GM20000 (cell line): ENCODE data around the gene B4GALT3.

Source experiments
- DNase-seq: peaks from one replicate; pipeline ENCODE4 v3.0.0; 2012; ENCODE audit warnings: low spot score
- TF ChIP-seq, protein P1 (sequence below): IDR thresholded peaks from 2 replicates; pipeline ENCODE4 v1.5.1; 2012; ENCODE audit warnings: mild to moderate bottlenecking, control low read depth; ENCODE audit errors: extremely low read depth, missing control alignments

B4GALT3 gene

DNA sequence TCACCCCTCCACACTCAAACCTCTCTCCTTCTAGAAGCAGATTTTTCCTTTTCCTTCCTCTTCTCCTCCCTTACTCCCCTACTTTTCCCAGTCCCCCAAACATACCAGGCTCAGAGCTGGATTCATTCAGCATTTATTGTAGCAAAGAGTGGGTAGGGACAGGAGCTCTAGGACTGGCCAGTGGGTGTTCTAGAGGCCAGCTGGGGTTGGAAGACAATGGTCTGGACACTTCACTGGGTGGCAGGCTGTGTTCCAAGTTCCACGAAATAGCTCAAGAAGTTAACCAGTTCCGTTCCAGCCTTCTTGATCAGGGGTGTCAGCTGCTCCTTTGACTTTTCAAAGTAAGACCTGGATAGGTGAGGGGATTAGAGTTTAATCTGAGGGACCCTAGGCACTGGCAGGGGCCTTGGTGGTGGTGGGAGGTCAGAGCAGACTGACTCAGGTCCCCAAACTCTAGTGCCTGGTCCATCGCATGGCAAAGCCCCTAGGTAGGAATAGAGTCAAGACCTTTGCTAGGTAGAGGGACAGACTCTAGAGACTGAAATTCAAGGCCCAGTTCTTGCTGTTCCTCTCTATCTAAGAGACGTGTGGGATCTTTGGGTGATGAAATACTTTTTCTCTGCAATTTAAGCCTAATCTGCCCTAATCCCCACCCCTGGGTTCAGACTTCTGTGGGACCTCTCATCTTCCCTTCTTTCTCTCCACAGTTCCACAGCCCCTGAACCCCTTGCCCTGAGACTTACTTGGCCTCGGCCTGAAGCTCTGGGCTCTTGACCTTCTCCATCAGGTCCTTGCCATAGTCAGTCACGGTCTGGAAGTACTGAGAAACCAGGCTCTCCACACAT is 45.1 kb upstream of the B4GALT3 start:
- DNase-seq, result no peak
- TF ChIP-seq, protein P1, sequence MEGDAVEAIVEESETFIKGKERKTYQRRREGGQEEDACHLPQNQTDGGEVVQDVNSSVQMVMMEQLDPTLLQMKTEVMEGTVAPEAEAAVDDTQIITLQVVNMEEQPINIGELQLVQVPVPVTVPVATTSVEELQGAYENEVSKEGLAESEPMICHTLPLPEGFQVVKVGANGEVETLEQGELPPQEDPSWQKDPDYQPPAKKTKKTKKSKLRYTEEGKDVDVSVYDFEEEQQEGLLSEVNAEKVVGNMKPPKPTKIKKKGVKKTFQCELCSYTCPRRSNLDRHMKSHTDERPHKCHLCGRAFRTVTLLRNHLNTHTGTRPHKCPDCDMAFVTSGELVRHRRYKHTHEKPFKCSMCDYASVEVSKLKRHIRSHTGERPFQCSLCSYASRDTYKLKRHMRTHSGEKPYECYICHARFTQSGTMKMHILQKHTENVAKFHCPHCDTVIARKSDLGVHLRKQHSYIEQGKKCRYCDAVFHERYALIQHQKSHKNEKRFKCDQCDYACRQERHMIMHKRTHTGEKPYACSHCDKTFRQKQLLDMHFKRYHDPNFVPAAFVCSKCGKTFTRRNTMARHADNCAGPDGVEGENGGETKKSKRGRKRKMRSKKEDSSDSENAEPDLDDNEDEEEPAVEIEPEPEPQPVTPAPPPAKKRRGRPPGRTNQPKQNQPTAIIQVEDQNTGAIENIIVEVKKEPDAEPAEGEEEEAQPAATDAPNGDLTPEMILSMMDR, result no peak

DNA sequence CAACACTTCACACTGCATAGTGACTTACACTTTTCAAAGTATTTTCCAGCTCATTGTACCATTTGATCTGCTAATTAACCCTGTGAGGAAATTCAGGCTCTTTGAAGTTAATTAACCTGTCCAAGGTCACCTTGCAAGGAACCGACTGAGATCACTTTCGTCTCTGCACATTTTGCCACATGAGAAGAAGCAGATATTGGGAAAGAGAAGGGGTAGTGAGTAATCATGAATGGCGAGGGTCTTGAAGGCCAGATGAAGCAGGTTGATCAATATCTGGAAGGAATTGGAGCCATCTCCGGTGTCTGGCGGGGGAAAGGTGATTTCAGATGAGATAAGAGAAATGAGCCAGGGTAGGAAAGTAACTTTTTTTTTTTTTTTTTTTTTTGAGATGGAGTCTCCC is 42.7 kb upstream of the B4GALT3 start:
- DNase-seq, result no peak
- TF ChIP-seq, protein P1, result no peak

GRCh38 chr1:161219078-161219892 is 42.0 kb upstream of the B4GALT3 start:
- TF ChIP-seq, protein P1, result no peak
- DNase-seq, result no peak

- no peak for DNase-seq
- TF ChIP-seq, protein P1, result no peak
These were observed 41.2 kb upstream of the B4GALT3 start for GRCh38 chr1:161218301-161219077.

DNA sequence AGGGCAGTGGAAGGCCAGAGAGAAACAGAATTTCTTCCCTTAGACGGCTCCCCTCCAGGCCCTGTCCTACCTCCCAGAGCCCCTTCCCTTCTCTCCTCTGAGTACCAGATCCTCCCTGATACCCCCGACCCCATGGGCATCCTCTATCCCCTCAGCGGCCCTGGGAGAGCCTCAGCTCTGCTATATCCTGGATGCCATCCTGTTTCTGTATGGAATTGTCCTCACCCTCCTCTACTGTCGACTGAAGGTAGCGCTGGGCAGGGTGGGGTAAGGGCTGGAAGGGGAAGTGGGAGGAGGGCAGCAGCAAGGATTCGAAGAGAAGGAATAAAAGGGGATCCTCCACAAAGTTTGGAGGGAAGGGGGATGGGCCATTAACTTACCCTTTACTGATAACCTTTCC is 40.5 kb upstream of the B4GALT3 start:
- TF ChIP-seq, protein P1, result no peak
- no peak for DNase-seq

- DNase-seq, result peak; percentile 56
- TF ChIP-seq, protein P1, result no peak
These were observed 39.8 kb upstream of the B4GALT3 start for GRCh38 chr1:161216945-161217712.
